OCI-LY1 (cell line): ENCODE results near the gene NPM3.

Experiments
- H2AFZ ChIP-seq: fragments of 200-600 bp; sonication (generic), shearing (Covaris generic); 2 replicates; pipeline ENCODE4 v1.6.0; 2014; ENCODE audit warnings: antibody characterized with exemption, mild to moderate bottlenecking, low read length
- H3F3A ChIP-seq: fragments of 200-600 bp; sonication (generic), shearing (Covaris generic); 2 replicates; pipeline ENCODE4 v1.6.0; 2014; ENCODE audit warnings: mild to moderate bottlenecking, antibody characterized with exemption, low read length, moderate library complexity; ENCODE audit not compliant: insufficient read depth
- H3K27ac ChIP-seq: fragments of 200-600 bp; sonication (generic); 2 replicates; pipeline ENCODE4 v1.5.1; 2014; ENCODE audit warnings: low read length, mixed run types, mild to moderate bottlenecking, low read depth; ENCODE audit not compliant: poor library complexity, severe bottlenecking
- H3K27me3 ChIP-seq: fragments of 200-600 bp; sonication (generic); 2 replicates; pipeline ENCODE4 v1.6.0; 2014; ENCODE audit warnings: antibody characterized with exemption, mild to moderate bottlenecking, low read length, moderate library complexity; ENCODE audit not compliant: insufficient read depth
- H3K36me3 ChIP-seq: fragments of 200-600 bp; sonication (generic); 2 replicates; pipeline ENCODE4 v1.6.1; 2014; ENCODE audit warnings: mild to moderate bottlenecking, antibody characterized with exemption, low read length, moderate library complexity, mixed read lengths; ENCODE audit not compliant: insufficient read depth
- H3K4me1 ChIP-seq: fragments of 200-600 bp; sonication (generic); 2 replicates; pipeline ENCODE4 v1.5.1; 2014; ENCODE audit warnings: mild to moderate bottlenecking, low read length, moderate library complexity; ENCODE audit not compliant: insufficient read depth, severe bottlenecking
- H3K4me2 ChIP-seq: fragments of 200-600 bp; sonication (generic), shearing (Covaris generic); 2 replicates; pipeline ENCODE4 v1.6.1; 2014; ENCODE audit warnings: low read length
- H3K4me3 ChIP-seq: fragments of 200-600 bp; sonication (generic); 2 replicates; pipeline ENCODE4 v1.5.1; 2014; ENCODE audit warnings: low read length, low read depth, mild to moderate bottlenecking, mixed read lengths; ENCODE audit not compliant: poor library complexity, severe bottlenecking
- H3K79me2 ChIP-seq: fragments of 200-600 bp; shearing (Covaris generic); 2 replicates; pipeline ENCODE4 v1.6.1; 2016; ENCODE audit warnings: mixed run types, low read length, mixed read lengths; ENCODE audit not compliant: insufficient read depth
- H3K9ac ChIP-seq: fragments of 200-600 bp; sonication (generic), shearing (Covaris generic); 2 replicates; pipeline ENCODE4 v1.6.1; 2014; ENCODE audit warnings: mild to moderate bottlenecking, low read length, mixed read lengths
- H3K9me2 ChIP-seq: fragments of 200-600 bp; sonication (generic), shearing (Covaris generic); 2 replicates; pipeline ENCODE4 v1.6.1; 2014; ENCODE audit warnings: low read depth, mild to moderate bottlenecking, low read length, mixed read lengths
- H3K9me3 ChIP-seq: fragments of 200-600 bp; shearing (Covaris generic); 2 replicates; pipeline ENCODE4 v1.6.1; 2014; ENCODE audit warnings: low read length, mixed read lengths
- H4K20me1 ChIP-seq: fragments of 200-600 bp; sonication (generic), shearing (Covaris generic); 2 replicates; pipeline ENCODE4 v1.6.0; 2016; ENCODE audit warnings: mild to moderate bottlenecking, low read length; ENCODE audit not compliant: insufficient read depth
- CTCF ChIP-seq: fragments of 200-600 bp; sonication (generic), shearing (Covaris generic); IDR thresholded peaks from 2 replicates; pipeline ENCODE4 v1.5.1; 2017; ENCODE audit warnings: mild to moderate bottlenecking, antibody characterized with exemption, low read length, moderate library complexity, mixed read lengths
- EZH2 ChIP-seq: fragments of 200-600 bp; sonication (generic), shearing (Covaris generic); IDR thresholded peaks from 2 replicates; pipeline ENCODE4 v1.8.0; 2017; ENCODE audit warnings: borderline replicate concordance, mixed run types, mild to moderate bottlenecking, antibody characterized with exemption, low read length, moderate library complexity, mixed read lengths

Gene NPM3

GRCh38 chr10:101772017-101772894 lies 11.0 kb downstream of the NPM3 start:
- Histone ChIP-seq H3K9me2 (no peaks in the 10 kb centered on the region), H3K27me3 (no peaks in the 10 kb centered on the region), H3K27ac (no peak overlapping the region), H2AFZ (no peak overlapping the region), H3K4me3 (no peak overlapping the region), H3K4me2 (no peak overlapping the region), H4K20me1 (no peaks in the 10 kb centered on the region), H3F3A (no peaks in the 10 kb centered on the region), H3K9me3 (no peaks in the 10 kb centered on the region), H3K36me3 (no peaks in the 10 kb centered on the region), H3K9ac (no peak overlapping the region), H3K79me2 (no peaks in the 10 kb centered on the region), H3K4me1 (no peaks in the 10 kb centered on the region)
- no peak for TF ChIP-seq EZH2
- TF ChIP-seq CTCF = no peak

GRCh38 chr10:101771380-101771779 lies 11.9 kb downstream of the NPM3 start:
- no peak overlapping the region for H2AFZ ChIP-seq
- no peaks in the 10 kb centered on the region for H3K27me3 ChIP-seq
- no peak overlapping the region for H3K4me2 ChIP-seq
- H4K20me1 ChIP-seq = no peaks in the 10 kb centered on the region
- H3K4me3 ChIP-seq = no peak overlapping the region
- no peak overlapping the region for H3K9ac ChIP-seq
- no peaks in the 10 kb centered on the region for H3K9me2 ChIP-seq
- no peaks in the 10 kb centered on the region for H3K4me1 ChIP-seq
- H3K9me3 ChIP-seq = no peaks in the 10 kb centered on the region
- H3K79me2 ChIP-seq = no peaks in the 10 kb centered on the region
- no peaks in the 10 kb centered on the region for H3K36me3 ChIP-seq
- TF ChIP-seq CTCF (no peak), EZH2 (no peak)
- H3K27ac ChIP-seq = no peak overlapping the region
- H3F3A ChIP-seq = no peaks in the 10 kb centered on the region

GRCh38 chr10:101770331-101771215 lies 12.7 kb downstream of the NPM3 start:
- H3K9me3 ChIP-seq = no peaks in the 10 kb centered on the region
- TF ChIP-seq CTCF (no peak), EZH2 (no peak)
- H3K4me1 ChIP-seq = no peaks in the 10 kb centered on the region
- no peak overlapping the region for H2AFZ ChIP-seq
- no peak overlapping the region for H3K27ac ChIP-seq
- H3K9ac ChIP-seq = no peak overlapping the region
- H3K36me3 ChIP-seq = no peaks in the 10 kb centered on the region
- no peaks in the 10 kb centered on the region for H3K79me2 ChIP-seq
- H3K4me3 ChIP-seq = no peak overlapping the region
- no peak overlapping the region for H3K4me2 ChIP-seq
- H4K20me1 ChIP-seq = no peaks in the 10 kb centered on the region
- no peaks in the 10 kb centered on the region for H3F3A ChIP-seq
- no peaks in the 10 kb centered on the region for H3K27me3 ChIP-seq
- H3K9me2 ChIP-seq = no peaks in the 10 kb centered on the region
